GM19467 (cell line): ENCODE data around the gene BMPR1A.

Experiments used
- ATAC-seq: cut with Tn5 transposase; IDR thresholded peaks from one replicate; pipeline ENCODE4 v1.9.1; 2021; ENCODE audit warnings: mild to moderate bottlenecking, moderate library complexity; ENCODE audit not compliant: unreplicated experiment

BMPR1A gene

DNA sequence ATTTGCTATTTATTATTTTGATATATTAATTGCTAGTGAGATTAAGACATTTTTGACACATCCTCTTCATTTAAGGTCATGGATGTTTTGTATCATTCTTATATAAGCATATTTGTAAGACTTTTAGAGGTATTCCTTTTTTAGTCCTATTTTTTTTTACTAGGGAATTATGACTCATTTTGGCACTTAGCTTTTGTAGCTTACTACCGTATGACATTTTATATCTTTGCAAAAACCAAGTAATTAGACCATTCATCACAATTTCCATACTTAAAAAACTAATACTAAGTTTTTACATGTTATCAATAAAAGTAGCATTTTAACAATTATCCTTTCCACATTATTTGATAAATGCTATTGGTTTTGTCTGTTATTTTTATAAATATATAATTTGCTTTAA lies 41.6 kb downstream of the BMPR1A start:
- ATAC-seq: no peak

DNA sequence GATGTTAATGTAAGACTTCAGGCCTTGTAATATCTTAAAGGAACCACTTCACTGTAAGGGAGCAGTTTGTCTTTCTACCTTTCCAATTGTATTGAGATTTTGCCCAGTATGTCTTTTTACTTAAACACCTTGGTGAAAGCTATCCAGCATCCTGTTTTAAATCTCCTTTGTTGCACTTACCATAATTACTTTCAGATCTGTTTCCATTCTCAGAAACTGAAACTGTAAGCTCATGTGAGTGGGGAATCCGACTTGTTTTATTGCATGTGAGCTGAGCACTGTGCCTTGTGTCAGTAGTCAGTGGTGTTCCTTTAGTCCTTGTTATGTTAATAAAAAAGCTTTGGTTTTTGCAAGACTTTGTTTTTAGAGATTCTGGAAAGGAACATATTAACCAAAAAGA lies 42.2 kb downstream of the BMPR1A start:
- no peak for ATAC-seq

DNA sequence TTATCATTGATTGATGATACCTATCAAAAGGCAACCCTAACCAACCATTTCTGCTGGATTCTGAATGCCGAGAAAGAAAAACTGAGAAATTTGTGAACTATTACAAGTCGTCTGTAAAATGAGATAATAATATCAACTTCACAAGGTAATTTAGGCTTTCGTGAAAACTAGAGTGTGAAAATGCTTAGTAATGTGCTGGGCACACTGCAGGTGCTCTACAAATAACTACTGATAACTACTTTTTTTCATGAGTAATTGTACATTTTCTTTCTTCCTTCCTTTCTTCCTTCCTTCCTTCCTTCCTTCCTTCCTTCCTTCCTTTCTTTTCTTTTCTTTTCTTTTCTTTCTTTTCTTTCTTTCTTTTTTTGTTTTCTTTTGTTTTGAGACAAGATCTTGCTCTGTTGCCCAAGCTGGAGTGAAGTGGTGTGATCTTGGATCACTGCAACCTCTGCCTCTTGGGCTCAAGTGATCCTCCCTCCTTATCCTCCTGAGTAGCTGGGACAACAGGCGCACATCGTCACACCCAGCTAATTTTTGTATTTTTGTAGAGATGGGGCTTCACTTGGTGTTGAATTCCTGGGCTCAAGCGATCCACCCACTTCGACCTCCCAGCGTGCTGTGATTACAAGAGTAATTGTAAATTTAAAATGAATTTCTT lies 42.9 kb downstream of the BMPR1A start:
- no peak for ATAC-seq

DNA sequence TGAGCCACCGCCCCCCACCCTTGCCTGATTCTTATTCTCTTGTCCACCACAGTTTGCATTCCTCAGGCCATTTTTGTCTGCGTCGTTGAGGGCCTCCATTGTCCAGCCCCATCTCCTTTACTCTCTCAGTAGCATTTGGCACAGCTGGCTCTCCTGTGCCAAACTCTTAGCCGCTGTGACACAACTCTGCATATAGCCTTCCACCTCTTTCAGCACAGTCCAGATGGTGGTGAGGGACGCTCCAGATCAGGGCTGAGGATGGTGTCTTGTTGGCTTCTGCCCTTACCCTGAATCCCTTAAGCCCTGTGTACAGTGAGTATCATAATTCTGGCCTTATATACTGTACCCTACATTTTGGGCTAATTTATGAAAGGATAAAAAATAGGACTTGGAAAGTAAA lies 45.6 kb downstream of the BMPR1A start:
- ATAC-seq: no peak

DNA sequence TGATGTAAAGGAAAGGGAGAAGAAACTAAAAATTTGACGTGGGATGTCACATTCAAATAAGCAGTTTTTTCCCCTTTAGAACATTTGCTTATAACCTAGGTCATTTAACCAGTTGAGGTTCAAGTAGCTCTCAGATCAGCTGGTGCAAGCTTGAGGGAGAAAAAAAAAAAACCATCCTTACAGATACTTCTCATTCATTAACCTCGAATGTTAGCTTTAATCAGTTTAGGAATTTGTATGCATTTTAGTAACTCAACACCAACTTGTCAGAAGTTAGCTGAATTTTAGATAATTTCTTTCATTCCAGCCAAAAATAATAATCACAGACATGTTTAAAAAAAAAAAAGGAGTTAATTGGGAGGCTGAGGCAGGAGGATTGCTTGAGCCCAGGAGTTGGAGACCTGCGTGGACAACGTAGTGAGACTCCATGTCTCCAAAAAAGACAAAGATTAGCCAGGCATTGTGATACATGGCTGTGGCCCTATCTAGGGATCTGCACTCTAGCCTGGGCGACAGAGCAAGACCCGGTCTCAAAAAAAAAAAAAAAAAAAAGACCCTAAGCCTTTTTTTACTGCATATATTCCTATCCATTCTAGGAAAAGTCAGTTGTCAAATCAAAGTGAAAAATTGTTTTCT lies 46.2 kb downstream of the BMPR1A start:
- no peak for ATAC-seq

DNA sequence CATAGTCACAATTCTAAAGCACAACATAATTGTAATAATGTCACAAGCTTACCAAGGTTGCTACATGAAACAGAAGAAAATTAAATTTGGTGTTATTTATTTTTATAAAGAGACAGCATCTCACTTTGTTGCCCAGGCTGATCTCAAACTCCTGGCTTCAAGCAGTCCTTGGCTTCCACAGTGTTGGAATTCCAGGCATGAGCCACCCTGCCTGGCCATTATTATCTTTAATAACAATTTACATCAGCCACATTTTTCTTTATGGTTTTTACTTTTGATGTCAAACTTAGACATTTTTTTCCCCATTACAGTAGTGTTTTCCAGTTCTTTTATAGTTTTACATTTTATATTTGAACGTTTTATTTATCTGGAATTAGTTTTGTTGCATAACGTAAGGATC lies 46.7 kb downstream of the BMPR1A start:
- ATAC-seq: no peak

DNA sequence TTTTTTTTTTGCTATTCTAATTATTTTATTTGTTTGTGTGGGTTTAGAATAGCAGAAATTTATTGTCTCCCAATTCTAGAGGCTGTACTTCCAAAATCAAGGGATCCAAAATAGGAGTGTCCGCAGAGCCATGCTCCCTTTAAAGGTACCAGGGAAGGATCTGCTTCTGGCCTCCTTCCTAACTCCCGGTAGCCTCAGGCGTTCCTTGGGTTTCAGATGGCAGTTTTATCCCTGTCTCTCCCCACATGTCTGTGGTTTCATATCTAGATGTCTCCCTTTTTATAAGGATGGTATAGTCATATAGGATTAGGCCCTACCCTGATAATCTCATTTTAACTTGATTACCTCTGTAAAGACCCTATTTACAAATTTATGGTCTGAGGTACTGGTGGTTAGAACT lies 48.4 kb downstream of the BMPR1A start:
- no peak for ATAC-seq

DNA sequence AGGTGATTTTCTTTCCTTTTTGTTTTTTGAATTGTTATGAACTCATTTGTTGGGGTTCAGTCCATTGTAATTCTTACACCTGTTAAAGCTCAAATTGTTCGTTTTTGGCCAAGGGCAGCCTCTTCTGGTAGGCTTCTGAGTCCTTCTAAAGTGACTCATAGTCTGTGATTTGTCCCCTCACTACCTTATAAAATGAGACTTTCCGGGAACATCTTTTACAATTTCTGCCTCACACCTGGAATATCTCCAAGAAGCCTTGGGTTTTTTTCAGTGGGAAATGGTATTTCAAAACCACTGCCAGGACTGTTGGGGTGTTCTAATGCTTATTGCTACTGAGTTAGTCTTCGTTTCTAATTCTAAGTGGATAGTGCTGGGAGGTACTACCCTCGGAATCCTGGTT lies 56.7 kb downstream of the BMPR1A start:
- no peak for ATAC-seq

DNA sequence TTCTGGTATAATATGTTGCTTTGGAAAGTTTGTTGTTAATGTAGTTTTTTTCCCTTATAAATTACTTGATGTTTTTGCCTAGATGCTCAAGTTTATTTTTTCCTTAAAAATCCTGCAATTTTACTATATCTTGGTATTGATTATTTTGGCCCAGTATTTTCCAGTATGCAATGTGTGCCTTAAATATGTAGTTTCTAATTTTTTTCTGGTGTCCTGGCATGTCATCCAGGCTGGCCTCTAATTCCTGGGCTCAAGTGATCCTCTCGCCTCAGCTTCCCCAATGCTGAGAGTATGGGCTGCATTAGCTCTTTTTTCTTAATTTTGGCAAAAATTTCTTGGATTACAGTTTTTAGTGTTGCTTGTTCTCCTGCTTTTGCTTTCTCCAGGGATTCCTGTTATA lies 57.6 kb downstream of the BMPR1A start:
- no peak for ATAC-seq

DNA sequence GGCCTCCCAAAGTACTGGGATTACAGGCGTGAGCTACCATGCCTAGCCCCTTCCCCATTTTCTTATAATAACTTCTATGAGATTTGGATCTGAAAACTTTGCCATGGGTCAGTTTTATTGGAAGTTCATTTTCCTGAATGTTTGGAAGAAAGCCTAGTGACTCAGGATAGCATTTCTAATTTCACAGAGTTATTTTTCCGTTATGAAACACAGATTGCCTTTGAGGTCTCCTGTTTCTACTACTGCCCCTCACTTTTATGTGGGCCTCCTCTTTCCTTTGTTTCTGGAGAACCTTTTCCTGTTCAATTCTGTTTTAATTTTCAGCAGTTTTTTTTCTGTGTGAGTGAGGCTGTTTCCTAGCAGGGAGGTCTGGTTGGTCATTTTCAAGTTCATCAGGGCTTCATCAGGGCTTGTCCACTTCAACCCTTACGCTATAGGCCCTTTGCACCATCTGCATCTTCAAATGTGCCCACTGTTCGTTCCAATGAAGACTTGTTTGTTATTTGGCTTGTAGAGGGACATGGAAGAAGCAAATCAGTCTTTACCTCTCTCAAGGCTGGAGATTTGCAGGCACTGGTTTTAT lies 58.7 kb downstream of the BMPR1A start:
- ATAC-seq: no peak

DNA sequence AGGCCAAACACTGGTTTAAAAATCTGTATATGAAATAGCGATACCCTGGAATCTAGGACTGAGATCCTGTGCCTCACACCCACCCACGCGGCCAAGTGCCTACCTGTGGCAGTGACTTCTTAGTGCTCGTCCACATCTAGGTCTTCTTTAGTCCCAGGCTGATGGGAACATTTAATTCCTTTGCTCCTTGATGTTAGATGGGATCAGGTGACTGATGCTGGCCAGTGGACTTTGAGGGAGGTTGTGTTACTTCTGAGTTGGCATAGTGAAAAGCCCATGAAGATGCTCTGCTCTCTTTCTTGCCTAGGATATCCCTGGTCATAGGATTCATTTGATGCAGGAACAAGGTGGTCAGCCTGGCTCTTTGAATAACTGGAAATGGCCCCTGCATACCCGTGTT lies 59.2 kb downstream of the BMPR1A start:
- ATAC-seq: no peak

DNA sequence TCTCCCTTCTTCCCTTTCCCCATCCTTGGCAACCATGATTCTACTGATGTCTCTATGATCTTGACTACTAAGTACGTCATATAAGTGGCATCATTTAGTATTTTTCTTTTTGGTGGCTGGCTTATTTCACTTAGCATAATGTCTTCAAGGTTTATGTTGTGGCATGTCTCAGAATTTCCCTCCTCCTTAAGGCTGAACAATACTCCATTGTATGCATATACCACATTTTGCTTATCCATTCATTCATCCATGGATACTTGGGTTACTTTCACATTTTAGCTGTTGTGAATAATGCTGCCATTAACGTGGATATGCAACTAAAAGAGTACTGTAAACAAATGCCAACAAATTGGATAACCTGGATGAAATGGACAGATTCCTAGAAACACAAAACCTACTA lies 60.8 kb downstream of the BMPR1A start:
- no peak for ATAC-seq

DNA sequence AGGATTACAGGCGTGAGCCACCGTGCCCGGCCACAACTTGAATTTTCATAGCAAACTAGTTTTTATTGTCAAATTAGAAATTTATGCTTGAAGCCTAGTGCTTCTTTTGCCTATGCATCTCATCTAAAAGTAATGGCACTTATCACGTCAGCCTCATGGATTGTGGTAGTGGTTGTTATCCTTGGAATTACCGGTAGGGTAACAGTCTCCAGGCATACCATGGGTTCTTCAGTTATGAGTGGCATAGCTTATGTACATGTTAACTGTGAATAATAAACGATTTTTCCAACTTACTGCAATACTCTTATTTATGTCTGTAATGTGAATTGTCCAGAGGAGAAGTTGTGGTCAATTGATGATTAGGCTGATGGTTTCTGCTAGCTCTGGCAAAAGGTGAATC lies 63.1 kb downstream of the BMPR1A start:
- no peak for ATAC-seq

DNA sequence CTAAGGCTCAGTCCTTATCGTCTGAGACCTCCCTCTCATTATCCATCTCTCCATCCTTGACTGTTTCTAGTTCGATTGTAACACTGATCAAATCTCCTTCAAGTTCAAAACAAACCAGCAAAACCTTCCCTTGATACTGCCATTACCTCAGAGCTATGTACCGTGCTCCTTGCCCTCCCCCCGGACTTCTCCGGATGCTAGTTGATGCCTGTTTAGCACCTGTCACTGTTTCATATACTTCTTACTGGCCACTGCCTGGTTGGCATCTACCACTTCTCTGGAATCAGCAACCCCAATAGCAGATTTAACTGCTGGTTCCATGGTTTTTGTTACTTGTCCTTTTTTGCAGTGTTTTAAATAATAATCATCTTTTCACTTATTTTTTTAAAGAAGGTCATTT lies 64.1 kb downstream of the BMPR1A start:
- ATAC-seq: no peak

DNA sequence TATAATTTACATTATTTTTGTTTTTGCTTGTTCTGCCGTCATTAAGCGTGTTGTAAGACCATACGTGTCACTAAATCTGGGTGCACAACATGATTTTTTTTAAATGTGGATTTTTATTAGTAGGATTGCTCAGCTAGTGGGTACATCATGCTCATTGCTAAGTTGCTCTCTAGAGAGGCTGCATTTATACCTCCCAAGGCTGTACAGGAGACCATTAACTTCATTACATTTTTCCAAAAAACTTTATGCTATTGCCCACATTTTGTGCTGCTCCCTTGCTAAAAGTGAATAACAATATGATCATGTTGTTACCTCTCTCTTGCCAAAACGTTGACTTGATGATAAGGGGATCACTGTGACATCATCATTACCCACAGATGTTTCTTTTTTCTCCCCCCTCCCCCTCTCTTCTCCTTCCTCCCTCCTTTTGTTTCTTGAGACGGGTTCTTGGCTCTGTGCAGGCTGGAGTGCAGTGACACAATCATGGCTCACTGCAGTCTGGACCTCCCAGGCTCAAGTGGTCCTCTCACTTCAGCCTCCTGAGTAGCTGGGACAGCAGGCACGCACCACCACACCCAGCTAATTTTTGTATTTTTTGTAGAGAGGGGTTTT lies 65.1 kb downstream of the BMPR1A start:
- ATAC-seq: no peak

DNA sequence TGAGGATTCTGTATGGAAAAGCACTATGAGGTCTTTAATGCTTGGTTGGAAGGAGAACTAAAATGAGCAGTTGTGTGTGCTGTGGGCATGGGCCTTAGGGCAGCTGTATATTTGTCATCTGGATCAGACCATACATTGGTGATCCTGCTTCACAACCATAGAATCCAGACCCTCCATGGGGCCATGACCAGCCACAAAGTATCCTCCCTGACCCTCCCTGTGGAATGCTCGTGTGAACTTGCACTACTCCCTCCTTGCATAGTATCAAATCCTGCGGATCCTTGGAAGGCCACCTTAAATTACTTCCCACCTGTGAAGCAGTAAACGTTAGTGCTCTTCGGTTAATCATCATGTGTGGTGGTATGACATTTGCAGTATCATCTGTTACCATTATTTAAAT lies 67.1 kb downstream of the BMPR1A start:
- ATAC-seq: no peak

DNA sequence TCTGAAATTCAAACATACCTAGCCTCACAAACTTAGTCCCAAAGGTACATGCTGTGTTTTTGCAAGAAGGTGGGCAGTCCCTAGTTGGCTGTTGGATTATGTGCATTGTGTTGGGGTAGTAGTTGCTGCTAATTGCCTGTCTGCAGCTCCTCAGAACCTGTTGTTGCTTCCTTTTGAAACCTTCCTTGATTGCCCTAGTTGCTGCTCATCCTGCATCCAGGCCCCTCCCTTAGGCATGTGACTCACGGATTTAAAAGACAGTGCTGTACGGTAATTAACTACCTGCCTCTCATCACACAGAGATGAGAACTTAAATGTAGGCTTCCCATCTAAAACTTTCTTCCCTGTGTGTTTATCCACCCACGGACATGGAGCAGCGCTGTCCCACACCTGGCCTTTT lies 67.7 kb downstream of the BMPR1A start:
- no peak for ATAC-seq

DNA sequence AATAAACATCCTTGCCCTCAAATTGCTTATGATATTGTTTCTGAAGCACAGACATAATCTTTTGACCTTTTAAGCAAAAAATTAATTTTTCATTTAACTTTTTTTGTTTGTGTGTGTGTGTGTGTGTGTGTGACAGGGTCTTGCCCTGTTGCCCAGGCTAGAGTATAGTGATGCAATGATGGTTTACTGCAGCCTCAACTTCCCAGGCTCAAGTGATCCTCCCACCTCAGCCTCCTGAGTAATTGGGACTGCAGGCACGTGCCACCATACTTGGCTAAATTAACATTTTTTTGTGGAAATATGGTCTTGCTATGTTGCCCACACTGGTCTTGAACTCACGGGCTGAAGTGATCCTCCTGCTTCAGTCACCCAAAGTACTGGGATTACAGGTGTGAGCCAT lies 68.9 kb downstream of the BMPR1A start:
- no peak for ATAC-seq

DNA sequence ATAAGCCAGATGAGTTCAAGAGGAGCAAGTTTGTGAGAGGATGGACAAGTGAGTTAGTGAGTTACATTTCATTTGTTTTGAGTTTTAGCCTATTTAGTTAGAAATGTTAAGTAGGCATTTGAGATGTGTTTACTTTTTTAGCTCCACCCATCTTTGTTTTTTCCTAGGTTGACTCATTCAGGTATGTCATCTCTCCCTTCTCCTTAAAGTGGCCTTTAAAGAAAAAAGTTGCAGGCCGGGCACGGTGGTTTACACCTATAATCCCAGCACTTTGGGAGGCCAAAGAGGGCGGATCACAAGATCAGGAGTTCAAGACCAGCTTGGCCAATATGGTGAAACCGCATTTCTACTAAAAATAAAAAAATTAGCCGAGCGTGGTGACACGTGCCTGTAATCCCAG lies 71.2 kb downstream of the BMPR1A start:
- no peak for ATAC-seq

DNA sequence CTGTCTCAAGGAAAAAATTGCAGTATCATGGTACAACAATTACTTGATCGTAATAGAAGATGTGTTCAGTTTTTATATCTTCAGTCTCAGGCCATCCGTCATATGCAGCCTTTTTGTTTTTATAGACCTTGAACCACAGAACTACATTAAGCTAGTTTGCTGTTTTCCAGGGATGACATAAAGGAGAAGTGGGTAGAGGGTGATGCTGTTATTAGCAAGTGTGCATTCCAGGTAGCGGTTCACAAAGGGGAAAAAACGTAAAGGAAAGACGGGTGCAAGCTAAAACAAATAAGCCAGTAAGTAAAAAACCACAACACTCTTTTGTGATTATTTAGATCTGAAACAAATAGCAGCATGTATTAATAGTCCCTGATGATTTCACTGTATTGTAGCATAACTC lies 71.7 kb downstream of the BMPR1A start:
- no peak for ATAC-seq

DNA sequence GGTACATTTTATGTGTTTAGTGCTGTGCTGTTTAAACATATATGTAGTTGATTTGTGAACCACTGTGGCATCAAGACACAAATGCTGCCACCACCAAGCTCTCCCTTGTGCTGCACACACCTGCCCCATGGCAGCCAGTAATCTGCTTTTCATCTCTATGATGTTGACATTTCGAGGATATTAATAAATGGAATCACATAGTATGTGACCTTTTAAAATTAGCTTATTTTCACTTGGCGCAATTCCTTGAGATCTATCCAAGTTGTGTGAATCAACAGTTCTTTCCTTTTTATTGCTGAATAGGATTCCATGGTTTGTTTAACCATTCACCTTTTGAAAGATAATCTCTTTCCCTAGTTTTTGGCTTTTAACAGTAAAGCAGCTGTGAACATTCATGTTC lies 73.1 kb downstream of the BMPR1A start:
- ATAC-seq: no peak

DNA sequence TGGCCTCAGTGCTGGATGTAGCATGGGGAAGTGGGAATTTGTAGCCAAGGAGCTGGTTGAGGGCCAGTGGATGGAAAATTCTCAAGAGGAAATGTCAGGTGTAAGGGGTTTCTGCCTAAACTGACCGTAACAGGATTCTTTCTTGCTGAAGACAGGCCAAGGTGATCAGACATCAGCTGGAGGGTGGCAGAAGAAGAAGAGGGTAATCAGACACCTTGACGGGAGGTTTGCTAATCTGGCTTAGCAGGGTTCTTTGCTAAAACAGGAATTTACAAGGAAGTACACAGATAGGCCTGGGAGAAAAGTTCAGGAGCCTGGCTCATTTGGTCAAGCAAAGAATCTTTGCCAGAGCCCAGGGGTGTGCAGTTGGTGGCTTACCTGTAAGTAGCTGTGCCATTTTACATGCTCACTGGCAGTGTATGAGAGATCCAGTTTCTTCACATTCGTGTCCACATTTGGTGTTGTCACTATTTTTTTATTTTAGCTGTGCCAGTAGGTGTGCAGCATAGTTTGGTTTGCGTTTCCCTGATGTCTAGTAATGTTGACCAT lies 73.7 kb downstream of the BMPR1A start:
- no peak for ATAC-seq
